GM10266 (cell line): ENCODE data around the gene DOK6.

Experiments used
- DNase-seq: peaks from one replicate; pipeline ENCODE4 v3.0.0; 2012; ENCODE audit errors: extremely low spot score
- CTCF ChIP-seq: IDR thresholded peaks from 2 replicates; pipeline ENCODE4 v1.5.1; 2012; ENCODE audit warnings: mild to moderate bottlenecking, low read depth; ENCODE audit not compliant: control insufficient read depth, insufficient read depth; ENCODE audit errors: missing control alignments

Gene DOK6

DNA sequence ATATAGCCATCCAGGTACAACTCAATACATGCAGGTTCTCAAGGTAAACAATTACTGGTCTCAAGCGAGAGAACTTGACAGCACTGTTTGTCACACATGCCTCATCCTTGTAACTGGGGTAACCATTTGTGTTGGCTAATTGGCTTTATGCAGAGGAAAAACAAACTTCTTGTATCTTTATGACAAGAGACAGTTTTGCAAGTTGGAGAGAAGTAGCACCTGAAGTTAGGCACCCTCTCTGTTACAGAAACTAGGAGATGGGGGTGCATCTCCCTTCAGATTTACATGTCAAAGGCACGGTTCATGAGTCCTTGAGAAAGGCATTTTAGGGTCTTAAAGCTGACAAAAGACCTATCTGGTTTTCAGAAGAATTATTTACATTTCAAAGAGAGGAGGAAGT lies 305.3 kb downstream of the DOK6 start:
- TF ChIP-seq CTCF: no peak
- DNase-seq: no peak

DNA sequence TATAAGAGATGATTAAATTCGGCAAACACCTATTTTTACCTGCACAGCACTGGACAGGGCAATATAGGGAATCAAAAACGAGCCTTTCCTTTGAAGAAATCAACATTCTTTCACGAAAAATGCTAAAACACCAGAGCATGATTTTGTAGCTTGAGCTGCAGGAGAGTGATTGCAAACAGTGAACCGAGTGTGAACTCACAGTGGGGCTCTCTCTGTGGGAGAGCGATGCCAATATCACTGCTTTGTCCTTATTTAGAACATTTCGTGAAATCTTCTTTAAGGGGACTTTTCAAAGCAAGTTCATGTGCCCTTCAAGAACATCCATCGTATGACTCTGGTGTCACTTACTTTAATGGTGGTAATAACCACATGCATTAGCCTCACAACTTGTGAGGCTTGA lies 308.2 kb downstream of the DOK6 start:
- no peak for TF ChIP-seq CTCF

DNA sequence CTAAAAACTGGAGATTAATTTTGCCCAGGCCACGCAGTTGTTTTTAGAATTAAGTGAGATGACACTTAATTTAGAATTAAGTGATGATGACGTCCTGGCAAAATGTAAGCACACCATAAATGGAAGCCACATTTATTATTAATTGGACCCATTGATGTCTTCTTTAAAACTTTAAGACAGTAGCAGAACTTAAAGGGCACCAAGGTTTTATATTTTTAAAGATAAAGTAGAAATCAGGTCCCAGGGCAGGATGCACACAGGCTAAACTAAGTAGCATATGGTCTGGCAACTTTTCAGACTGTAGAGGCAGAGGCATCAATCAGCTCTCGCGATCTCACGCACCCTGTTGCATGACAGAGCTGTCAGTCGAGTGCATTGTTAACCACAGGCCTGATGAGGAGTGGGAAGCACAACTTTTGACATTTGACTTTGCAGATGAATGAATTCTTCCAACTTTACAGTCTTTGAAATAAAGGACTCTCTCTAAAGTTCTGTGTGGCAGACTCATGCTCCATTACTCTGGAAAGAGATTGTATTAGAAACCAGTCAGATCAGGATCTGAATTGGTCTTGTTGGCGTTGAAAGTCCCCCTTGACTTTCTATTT lies 314.6 kb downstream of the DOK6 start:
- DNase-seq: no peak
- TF ChIP-seq CTCF: no peak

More for the DNA sequence above, 308.2 kb downstream of the DOK6 start:
- DNase-seq: no peak

- no peak for TF ChIP-seq CTCF
- DNase-seq: no peak
Observed at GRCh38 chr18:69717586-69717985, 316.9 kb downstream of the DOK6 start.

DNA sequence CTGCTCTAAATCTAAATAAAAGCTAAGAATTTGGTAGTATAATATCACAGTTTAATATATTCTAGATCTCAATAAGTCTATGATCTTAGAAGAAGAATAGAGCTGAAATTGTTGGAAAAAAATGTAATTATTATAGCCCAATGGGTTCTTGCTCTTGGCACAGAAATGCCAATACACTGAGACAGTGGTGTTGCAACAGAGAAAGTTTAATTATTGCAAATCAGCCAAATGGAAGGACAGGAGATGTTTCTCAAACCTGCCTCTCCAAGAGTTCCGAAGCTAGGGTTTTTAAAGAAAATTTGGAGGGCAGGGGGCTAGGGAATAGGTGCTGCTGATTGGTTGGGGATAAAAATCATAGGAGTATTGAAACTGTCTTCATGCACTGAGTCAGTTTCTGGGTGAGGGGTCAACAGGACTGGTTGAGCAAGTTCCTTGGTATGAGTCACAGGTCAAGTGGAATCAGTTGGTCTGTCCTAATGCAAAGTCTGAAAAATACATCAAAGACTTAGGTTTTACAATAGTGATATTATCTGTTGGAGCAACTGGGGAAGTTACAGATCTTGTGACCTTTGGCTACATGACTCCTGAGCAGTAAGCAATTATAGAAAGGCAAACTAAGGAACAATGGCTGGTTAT lies 318.3 kb downstream of the DOK6 start:
- TF ChIP-seq CTCF: no peak
- DNase-seq: no peak

GRCh38 chr18:69720422-69720821 lies 319.7 kb downstream of the DOK6 start:
- no peak for TF ChIP-seq CTCF
- no peak for DNase-seq

DNA sequence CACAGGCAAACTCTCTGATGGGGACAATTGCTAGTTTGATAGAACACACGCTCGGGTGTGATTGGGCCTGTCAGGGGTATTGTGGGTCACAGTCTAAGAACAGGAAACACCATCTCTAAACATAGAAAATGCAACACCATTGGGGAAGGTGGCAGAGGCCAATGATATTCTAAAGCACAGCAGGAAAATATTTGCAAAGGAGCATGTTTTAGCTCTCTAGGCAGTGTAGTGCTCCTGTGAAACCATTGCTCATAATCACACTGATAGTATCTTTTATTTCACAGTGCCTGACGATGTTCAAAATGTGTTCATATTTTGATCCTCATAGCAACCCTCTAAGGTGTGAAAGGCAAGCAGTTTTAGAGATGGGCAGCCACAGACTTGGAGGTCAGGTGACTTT lies 322.7 kb downstream of the DOK6 start:
- no peak for TF ChIP-seq CTCF

More for the DNA sequence above, 322.7 kb downstream of the DOK6 start:
- no peak for DNase-seq
